ENCODE measurements around the gene RPS15A.
"Not testable (repeated sequence)": the region's sequence is repeated elsewhere in the genome, so short reads cannot be mapped to it uniquely, and the experiment has no call there.

DNA sequence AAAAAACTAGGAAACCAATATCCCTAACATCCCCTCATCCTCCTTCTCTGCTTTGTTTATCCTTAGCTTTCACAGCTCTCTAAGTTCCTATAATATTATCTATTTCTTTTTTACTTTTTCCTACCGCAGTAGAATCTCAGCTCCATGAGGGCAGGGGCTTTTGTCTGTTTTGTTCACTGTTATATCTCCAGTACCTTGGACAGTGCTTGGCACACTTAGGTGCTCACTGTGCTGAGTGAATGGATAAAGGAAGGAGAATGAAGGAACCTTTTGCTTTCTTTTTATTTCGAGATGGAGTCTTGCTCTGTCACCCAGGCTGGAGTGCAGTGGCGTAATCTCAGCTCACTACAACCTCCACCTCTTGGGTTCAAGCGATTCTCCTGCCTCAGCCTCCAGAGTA, 51.4 kb downstream of the RPS15A start:
- not testable (repeated sequence) for TF ChIP-seq POLR2A, EP300 (IDR thresholded peaks at IDR 0.05)
- TF ChIP-seq, protein P1, sequence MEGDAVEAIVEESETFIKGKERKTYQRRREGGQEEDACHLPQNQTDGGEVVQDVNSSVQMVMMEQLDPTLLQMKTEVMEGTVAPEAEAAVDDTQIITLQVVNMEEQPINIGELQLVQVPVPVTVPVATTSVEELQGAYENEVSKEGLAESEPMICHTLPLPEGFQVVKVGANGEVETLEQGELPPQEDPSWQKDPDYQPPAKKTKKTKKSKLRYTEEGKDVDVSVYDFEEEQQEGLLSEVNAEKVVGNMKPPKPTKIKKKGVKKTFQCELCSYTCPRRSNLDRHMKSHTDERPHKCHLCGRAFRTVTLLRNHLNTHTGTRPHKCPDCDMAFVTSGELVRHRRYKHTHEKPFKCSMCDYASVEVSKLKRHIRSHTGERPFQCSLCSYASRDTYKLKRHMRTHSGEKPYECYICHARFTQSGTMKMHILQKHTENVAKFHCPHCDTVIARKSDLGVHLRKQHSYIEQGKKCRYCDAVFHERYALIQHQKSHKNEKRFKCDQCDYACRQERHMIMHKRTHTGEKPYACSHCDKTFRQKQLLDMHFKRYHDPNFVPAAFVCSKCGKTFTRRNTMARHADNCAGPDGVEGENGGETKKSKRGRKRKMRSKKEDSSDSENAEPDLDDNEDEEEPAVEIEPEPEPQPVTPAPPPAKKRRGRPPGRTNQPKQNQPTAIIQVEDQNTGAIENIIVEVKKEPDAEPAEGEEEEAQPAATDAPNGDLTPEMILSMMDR (IDR thresholded peaks at IDR 0.05) = not testable (repeated sequence)
